ENCODE data around the gene SEC24C. TPM values are rescaled to one million over a fixed set of nuclear protein-coding genes. Genes with fewer than 3 reads are reported as not detected.
A peak's percentile ranks its signal among the peaks of the same experiment; 100 is the strongest.
"Not testable (repeated sequence)": the region's sequence is repeated elsewhere in the genome, so short reads cannot be mapped to it uniquely, and the experiment has no call there.

SEC24C gene
- total RNA-seq, 1 donor from 2014 or later: 89.8 TPM

DNA sequence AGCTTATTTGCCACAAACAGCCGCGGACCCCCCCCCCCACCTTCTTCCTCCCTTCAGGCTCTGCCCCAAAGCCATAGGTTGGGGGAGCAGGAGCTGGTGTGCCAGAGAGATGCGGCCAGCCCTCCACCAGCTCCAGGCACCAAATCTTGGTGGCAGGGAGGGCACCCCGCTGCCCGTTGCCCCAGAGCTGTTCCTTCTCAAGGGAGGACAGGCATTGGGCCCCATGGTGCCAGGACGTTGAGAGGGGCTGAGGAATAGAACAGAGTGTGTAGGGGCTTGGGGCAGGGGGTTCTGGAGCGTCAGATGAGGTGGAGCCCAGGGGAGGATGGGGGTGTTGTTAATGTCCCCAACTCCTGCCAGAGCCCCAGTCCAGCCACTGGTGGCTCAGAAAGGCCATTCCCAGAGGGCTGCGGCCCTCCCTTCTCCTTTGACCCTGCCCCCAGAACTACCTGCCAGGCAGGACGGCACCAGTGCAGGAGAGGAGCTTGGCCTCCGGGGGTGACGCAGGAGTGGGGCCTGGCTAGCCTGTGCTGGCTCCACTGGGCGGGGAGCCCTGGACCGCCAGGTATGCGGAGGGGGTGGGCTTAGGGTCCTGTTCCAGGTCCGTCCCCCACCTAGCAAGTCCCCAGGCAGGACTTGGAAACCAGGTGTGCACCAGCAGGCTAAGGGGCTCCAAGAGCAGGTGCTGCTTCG is 10.0 kb upstream of the SEC24C start:
- TF ChIP-seq, protein P1, sequence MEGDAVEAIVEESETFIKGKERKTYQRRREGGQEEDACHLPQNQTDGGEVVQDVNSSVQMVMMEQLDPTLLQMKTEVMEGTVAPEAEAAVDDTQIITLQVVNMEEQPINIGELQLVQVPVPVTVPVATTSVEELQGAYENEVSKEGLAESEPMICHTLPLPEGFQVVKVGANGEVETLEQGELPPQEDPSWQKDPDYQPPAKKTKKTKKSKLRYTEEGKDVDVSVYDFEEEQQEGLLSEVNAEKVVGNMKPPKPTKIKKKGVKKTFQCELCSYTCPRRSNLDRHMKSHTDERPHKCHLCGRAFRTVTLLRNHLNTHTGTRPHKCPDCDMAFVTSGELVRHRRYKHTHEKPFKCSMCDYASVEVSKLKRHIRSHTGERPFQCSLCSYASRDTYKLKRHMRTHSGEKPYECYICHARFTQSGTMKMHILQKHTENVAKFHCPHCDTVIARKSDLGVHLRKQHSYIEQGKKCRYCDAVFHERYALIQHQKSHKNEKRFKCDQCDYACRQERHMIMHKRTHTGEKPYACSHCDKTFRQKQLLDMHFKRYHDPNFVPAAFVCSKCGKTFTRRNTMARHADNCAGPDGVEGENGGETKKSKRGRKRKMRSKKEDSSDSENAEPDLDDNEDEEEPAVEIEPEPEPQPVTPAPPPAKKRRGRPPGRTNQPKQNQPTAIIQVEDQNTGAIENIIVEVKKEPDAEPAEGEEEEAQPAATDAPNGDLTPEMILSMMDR (IDR thresholded peaks at IDR 0.05): no peak
- H3K27me3 Mint-ChIP-seq: no peaks in the 10 kb centered on the region
- ATAC-seq (ENCODE audit: low read depth): no peak
- ChIA-PET CTCF (interaction anchor here (1.5 kb wide), 1 partner anchor 9 kb away, joined by 3 read pairs; the partner anchor contains the start of gene SEC24C), POLR2A (interaction anchor here (1.3 kb wide), 1 partner anchor 9 kb away, joined by 10 read pairs; no protein-coding TSS in a partner anchor)
- intact Hi-C loops (cut with micrococcal nuclease): no loop called here
- no peak for DNase-seq
- no peaks in the 10 kb centered on the region for H3K9me3 Mint-ChIP-seq
- H3K4me1 Mint-ChIP-seq: peaks cover 22% of the 10 kb centered on the region
- no peak overlapping the region for H3K27ac Mint-ChIP-seq
- H3K4me3 Mint-ChIP-seq: no peak overlapping the region
- H3K36me3 Mint-ChIP-seq (ENCODE audit: low read depth): peaks cover 25% of the 10 kb centered on the region

DNA sequence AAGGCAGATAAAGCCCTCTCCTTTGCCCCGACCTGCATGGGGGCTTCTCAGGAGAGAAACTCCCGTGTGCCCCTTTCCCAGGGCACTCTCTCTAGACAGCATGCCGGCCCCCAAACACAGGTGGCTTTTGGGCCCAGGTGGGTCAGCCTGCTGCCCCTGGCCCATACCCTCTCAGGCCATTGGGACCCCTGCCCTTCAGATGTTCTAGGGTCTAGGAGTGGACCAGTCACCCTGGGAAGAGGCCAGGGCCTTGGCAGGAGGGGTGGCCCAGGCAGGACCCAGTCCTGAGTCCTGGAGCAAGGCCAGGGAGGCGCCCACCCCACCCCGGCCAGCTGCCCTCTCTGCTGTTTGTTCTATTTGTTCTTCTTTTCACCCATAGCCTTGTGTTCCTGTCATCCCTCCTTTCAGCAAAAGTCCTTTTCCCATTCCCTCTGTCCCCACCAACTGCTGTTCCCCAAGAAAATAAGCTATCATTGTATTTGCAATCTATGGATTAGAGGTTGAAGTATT is 9.3 kb upstream of the SEC24C start:
- H3K36me3 Mint-ChIP-seq (ENCODE audit: low read depth): peaks cover 23% of the 10 kb centered on the region
- POLR2A ChIA-PET: interaction anchor here (0.7 kb wide), 1 partner anchor 9 kb away, joined by 3 read pairs; the partner anchor contains the start of gene SEC24C
- no peak for ATAC-seq (ENCODE audit: low read depth)
- TF ChIP-seq, protein P1 (IDR thresholded peaks at IDR 0.05): no peak
- H3K4me3 Mint-ChIP-seq: no peak overlapping the region
- H3K27ac Mint-ChIP-seq: no peak overlapping the region
- CTCF ChIA-PET: no interaction called here
- no peaks in the 10 kb centered on the region for H3K9me3 Mint-ChIP-seq
- intact Hi-C loops (cut with micrococcal nuclease): no loop called here
- H3K27me3 Mint-ChIP-seq: no peaks in the 10 kb centered on the region
- DNase-seq: no peak
- H3K4me1 Mint-ChIP-seq: peaks cover 17% of the 10 kb centered on the region

DNA sequence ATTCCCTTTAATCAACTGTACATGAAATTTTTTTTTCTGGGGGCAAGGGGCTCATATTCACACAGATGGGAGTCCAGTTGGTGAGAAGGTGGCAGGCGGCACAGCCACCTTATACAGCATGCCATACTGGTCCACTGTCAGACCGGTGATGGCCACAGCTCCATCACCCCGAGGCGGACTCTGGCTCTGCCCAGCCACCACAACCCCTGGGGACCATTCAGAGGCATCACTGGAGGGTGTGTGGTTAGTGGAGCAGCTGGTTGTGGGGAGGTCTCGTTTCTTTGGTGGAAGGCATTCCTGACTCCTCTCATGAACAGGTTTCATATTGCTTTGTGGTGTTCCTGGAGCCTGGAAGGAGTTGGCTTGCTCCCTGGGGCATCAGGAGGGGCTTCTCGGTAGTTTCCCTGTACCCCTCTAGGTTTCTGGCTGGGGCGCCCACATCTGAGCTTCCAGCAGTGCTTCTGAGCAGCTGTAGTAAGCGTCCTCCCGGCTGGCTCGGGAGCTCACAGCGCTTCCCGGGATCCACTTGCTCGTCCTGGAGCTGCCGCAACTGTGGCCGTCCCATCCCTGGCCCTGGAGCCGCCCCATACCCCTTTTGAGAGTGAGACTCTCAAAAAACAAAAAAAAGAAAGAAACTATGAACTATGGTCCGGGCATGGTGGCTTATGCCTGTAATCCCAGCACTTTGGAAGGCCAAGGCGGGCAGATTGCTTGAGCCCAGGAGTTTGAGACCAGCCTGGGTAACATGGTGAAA is 3.5 kb upstream of the SEC24C start:
- intact Hi-C loops (cut with micrococcal nuclease): loop anchor here (5.0 kb wide), 1 partner anchor 113 kb away; no protein-coding TSS in a partner anchor
- H3K27ac Mint-ChIP-seq; H3K27me3 Mint-ChIP-seq; CTCF ChIA-PET; H3K4me3 Mint-ChIP-seq; ATAC-seq (ENCODE audit: low read depth); DNase-seq; POLR2A ChIA-PET; H3K9me3 Mint-ChIP-seq: not testable (repeated sequence)
- Mint-ChIP-seq H3K36me3 (ENCODE audit: low read depth) (peaks cover 22% of the 10 kb centered on the region), H3K4me1 (peaks cover 28% of the 10 kb centered on the region)

DNA sequence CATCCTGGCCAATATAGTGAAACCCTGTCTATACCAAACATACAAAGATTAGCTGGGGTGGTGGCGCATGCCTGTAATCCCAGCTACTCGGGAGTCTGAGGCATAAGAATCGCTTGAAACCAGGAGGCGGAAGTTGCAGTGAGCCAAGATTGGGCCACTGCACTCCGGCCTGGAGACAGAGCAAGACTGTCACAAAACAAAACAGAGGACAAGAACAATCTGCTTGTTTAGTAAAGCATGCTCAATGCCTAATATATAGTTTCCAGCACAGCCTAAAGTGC is 1.8 kb upstream of the SEC24C start:
- H3K36me3 Mint-ChIP-seq (ENCODE audit: low read depth): peaks cover 28% of the 10 kb centered on the region
- DNase-seq (no peak), ATAC-seq (ENCODE audit: low read depth) (no peak)
- ChIA-PET POLR2A (interaction anchor here (2.2 to 3.0 kb wide), 4 partner anchors 9 to 247 kb away, joined by 10 to 48 read pairs (median 16); partner anchors contain the start of genes PPP3CB and ZSWIM8), CTCF (no interaction called here)
- no peaks in the 10 kb centered on the region for H3K9me3 Mint-ChIP-seq
- H3K27ac Mint-ChIP-seq: no peak overlapping the region
- peaks cover 37% of the 10 kb centered on the region for H3K4me1 Mint-ChIP-seq
- no peak overlapping the region for H3K4me3 Mint-ChIP-seq
- intact Hi-C loops (cut with micrococcal nuclease): loop anchor here (5.0 kb wide), 1 partner anchor 115 kb away; no protein-coding TSS in a partner anchor
- no peaks in the 10 kb centered on the region for H3K27me3 Mint-ChIP-seq
- TF ChIP-seq, protein P1 (IDR thresholded peaks at IDR 0.05): no peak

DNA sequence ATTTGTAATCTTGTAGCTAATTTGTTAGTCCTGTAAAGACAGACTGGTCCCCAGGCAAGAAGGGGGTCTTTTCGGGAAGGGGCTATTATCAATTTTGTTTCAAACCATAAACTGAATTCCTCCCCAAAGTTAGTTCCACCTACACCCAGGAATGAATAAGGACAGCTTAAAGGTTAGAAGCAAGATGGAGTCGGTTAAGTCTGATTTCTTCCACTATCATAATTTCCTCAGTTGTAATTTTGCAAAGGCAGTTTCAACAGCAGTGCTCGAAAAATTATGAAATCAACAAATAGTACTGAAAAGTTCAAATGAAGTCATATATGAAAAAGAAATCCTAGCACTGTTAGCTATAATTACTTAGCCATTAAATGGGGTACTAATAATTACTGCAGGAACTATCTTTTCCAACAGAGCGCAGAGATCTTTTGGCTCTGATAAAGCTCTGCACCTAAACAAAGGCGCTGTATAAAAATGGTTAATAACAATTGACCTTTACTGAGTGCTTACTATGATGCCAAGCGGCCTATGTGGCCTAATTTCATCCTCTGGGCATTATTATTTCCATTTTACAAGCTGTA is 756 bp upstream of the SEC24C start:
- ChIA-PET CTCF (interaction anchor here (0.6 to 1.4 kb wide), 4 partner anchors 10 to 122 kb away, joined by 3 to 5 read pairs (median 3); a partner anchor contains a TSS), POLR2A (interaction anchor here (0.5 to 3.0 kb wide), 18 partner anchors 8 to 648 kb away, joined by 3 to 48 read pairs (median 6); partner anchors contain the start of genes CHCHD1, PPP3CB and ZSWIM8)
- Mint-ChIP-seq H3K4me1 (peaks cover 37% of the 10 kb centered on the region), H3K4me3 (peak overlapping the region; percentile 100), H3K9me3 (no peaks in the 10 kb centered on the region), H3K27ac (peak overlapping the region; percentile 100), H3K27me3 (no peaks in the 10 kb centered on the region), H3K36me3 (ENCODE audit: low read depth) (peaks cover 29% of the 10 kb centered on the region)
- ATAC-seq (ENCODE audit: low read depth) (no peak), DNase-seq (no peak)
- TF ChIP-seq, protein P1 (IDR thresholded peaks at IDR 0.05): no peak
- intact Hi-C loops (cut with micrococcal nuclease): loop anchor here (5.0 kb wide), 1 partner anchor 116 kb away; no protein-coding TSS in a partner anchor
